H1 (cell line): Measurements from ENCODE around the gene NUAK1. TPM values are rescaled to one million over a fixed set of nuclear protein-coding genes. Genes with fewer than 3 reads are reported as not detected.

Source experiments
- CTCF ChIA-PET: fragments of 300-600 bp; sonication (Branson Sonifier 250); formaldehyde crosslinking; loops from one replicate; lab custom pipeline; 2021; ENCODE audit not compliant: partially characterized antibody; lab: Charles Lee
- POLR2A ChIA-PET: fragments of 300-600 bp; sonication (Branson Sonifier 250); formaldehyde crosslinking; loops from one replicate; lab custom pipeline; 2021; ENCODE audit warnings: inconsistent platforms; ENCODE audit not compliant: partially characterized antibody; lab: Charles Lee
- DNase-seq, 2 experiments: peaks; one replicate each; pipeline versions ENCODE4 v3.0.0 to v3.0.0-alpha.2; 2010 to 2022; ENCODE audit warnings: low spot score in 2 of 2, low read depth in 1 of 2, mixed read lengths in 1 of 2
- FAIRE-seq: peaks from 2 replicates; lab custom pipeline; 2011; peaks lifted over from hg19 to GRCh38; lab: Jason Lieb, UNC
- H2AFZ ChIP-seq: 2 replicates; pipeline ENCODE4 v1.8.1; 2012; ENCODE audit warnings: low read length, inconsistent platforms
- H2AK5ac ChIP-seq: 2 replicates; pipeline ENCODE4 v1.6.1; 2013; ENCODE audit warnings: low read depth, low read length
- H2BK120ac ChIP-seq: replicated peaks from 2 replicates; pipeline ENCODE3; 2013; ENCODE audit warnings: low read depth, low read length, inconsistent platforms
- H2BK12ac ChIP-seq: 2 replicates; pipeline ENCODE4 v1.6.1; 2013; ENCODE audit warnings: low read depth, low read length
- H2BK15ac ChIP-seq: 2 replicates; pipeline ENCODE4 v1.6.1; 2013; ENCODE audit warnings: low read length
- H2BK20ac ChIP-seq: 2 replicates; pipeline ENCODE4 v1.6.1; 2013; ENCODE audit warnings: low read length
- H2BK5ac ChIP-seq: 2 replicates; pipeline ENCODE4 v1.6.1; 2013; ENCODE audit warnings: low read depth, low read length
- H3K14ac ChIP-seq: 2 replicates; pipeline ENCODE4 v1.6.1; 2013; ENCODE audit warnings: inconsistent platforms; ENCODE audit not compliant: insufficient read length
- H3K18ac ChIP-seq: 2 replicates; pipeline ENCODE4 v1.6.1; 2013; ENCODE audit warnings: low read length; ENCODE audit errors: extremely low read depth
- H3K23ac ChIP-seq: 2 replicates; pipeline ENCODE4 v1.6.1; 2013; ENCODE audit warnings: inconsistent platforms; ENCODE audit not compliant: insufficient read length
- H3K23me2 ChIP-seq: 2 replicates; pipeline ENCODE4 v1.6.1; 2013; ENCODE audit warnings: low read depth, low read length
- H3K27ac ChIP-seq: 2 replicates; pipeline ENCODE4 v1.6.1; 2011; ENCODE audit warnings: low read depth, low read length, inconsistent platforms
- H3K27me3 ChIP-seq, 4 experiments: replicated peaks in 1 of 4; 1 replicate in 1 of 4; 2 replicates in 3 of 4; pipeline versions ENCODE4 v1.6.1 to v1.8.1; 2011 to 2013; ENCODE audit warnings: low read length in 3 of 4, mild to moderate bottlenecking in 3 of 4, inconsistent platforms in 2 of 4, mixed read lengths in 2 of 4, moderate library complexity in 1 of 4; ENCODE audit not compliant: control insufficient read depth in 3 of 4, insufficient read depth in 3 of 4; ENCODE audit errors: extremely low read depth in 1 of 4
- H3K36me3 ChIP-seq, 4 experiments: 2 replicates each; pipeline versions ENCODE4 v1.6.1 to v1.8.1; 2011 to 2013; ENCODE audit warnings: mild to moderate bottlenecking in 4 of 4, low read length in 3 of 4, moderate library complexity in 2 of 4, control low read depth in 1 of 4, inconsistent platforms in 1 of 4; ENCODE audit not compliant: insufficient read depth in 4 of 4, control insufficient read depth in 2 of 4
- H3K4ac ChIP-seq: replicated peaks from 2 replicates; pipeline ENCODE3; 2013; ENCODE audit warnings: low read length, low read depth, mixed read lengths, inconsistent platforms; ENCODE audit not compliant: insufficient read length
- H3K4me1 ChIP-seq, 4 experiments: replicated peaks in 1 of 4; 1 replicate in 1 of 4; 2 replicates in 3 of 4; pipeline versions ENCODE4 v1.6.1 to v1.8.1; 2011 to 2013; ENCODE audit warnings: low read length in 3 of 4, inconsistent platforms in 2 of 4, mixed read lengths in 1 of 4; ENCODE audit not compliant: insufficient read depth in 4 of 4, control insufficient read depth in 3 of 4
- H3K4me2 ChIP-seq, 2 experiments: 2 replicates each; pipeline versions ENCODE4 v1.6.1 to v1.8.1; 2011 to 2013; ENCODE audit warnings: low read depth in 2 of 2, low read length in 2 of 2, control low read depth in 1 of 2, inconsistent platforms in 1 of 2, mild to moderate bottlenecking in 1 of 2; ENCODE audit not compliant: insufficient read depth in 1 of 2
- H3K4me3 ChIP-seq, 4 experiments: fragments of 200-600, 300-600 bp in 1 of 4; sonication (generic), shearing (Covaris generic), sonication (Bioruptor Twin) in 1 of 4; 2 replicates each; pipeline versions ENCODE4 v1.5.1 to v1.8.1; 2011 to 2016; ENCODE audit warnings: low read length in 4 of 4, low read depth in 3 of 4, control low read depth in 2 of 4, inconsistent platforms in 2 of 4, mild to moderate bottlenecking in 2 of 4, mixed read lengths in 1 of 4, moderate library complexity in 1 of 4; ENCODE audit not compliant: insufficient read depth in 2 of 4; ENCODE audit errors: extremely low read depth in 1 of 4
- H3K56ac ChIP-seq: replicated peaks from 2 replicates; pipeline ENCODE3; 2013; ENCODE audit warnings: low read depth, mild to moderate bottlenecking, mixed read lengths, low read length, inconsistent platforms; ENCODE audit not compliant: insufficient read length
- H3K79me1 ChIP-seq: 2 replicates; pipeline ENCODE4 v1.6.1; 2013; ENCODE audit warnings: low read depth, low read length, control low read depth
- H3K79me2 ChIP-seq, 2 experiments: 2 replicates each; pipeline versions ENCODE4 v1.6.1 to v1.8.1; 2012 to 2013; ENCODE audit warnings: low read length in 2 of 2, mild to moderate bottlenecking in 2 of 2, inconsistent platforms in 1 of 2; ENCODE audit not compliant: insufficient read depth in 2 of 2, control insufficient read depth in 1 of 2
- H3K9ac ChIP-seq, 4 experiments: replicated peaks in 1 of 4; 1 replicate in 1 of 4; 2 replicates in 3 of 4; pipeline versions ENCODE4 v1.6.1 to v1.8.1; 2011 to 2013; ENCODE audit warnings: low read depth in 3 of 4, low read length in 3 of 4, control low read depth in 2 of 4, mild to moderate bottlenecking in 2 of 4, moderate library complexity in 2 of 4, inconsistent platforms in 1 of 4; ENCODE audit errors: extremely low read depth in 1 of 4
- H3K9me3 ChIP-seq, 2 experiments: 2 replicates each; pipeline versions ENCODE4 v1.6.1 to v1.8.1; 2012 to 2013; ENCODE audit warnings: mild to moderate bottlenecking in 2 of 2, moderate library complexity in 2 of 2, control low read depth in 1 of 2, inconsistent platforms in 1 of 2, low read depth in 1 of 2, low read length in 1 of 2, mixed read lengths in 1 of 2; ENCODE audit not compliant: insufficient read depth in 2 of 2
- H4K20me1 ChIP-seq, 2 experiments: replicated peaks in 1 of 2; 2 replicates each; pipeline versions ENCODE3 to v1.8.1; 2011 to 2013; ENCODE audit warnings: inconsistent platforms in 2 of 2, low read length in 2 of 2, mild to moderate bottlenecking in 1 of 2; ENCODE audit not compliant: insufficient read depth in 2 of 2, control insufficient read depth in 1 of 2
- H4K5ac ChIP-seq: 2 replicates; pipeline ENCODE4 v1.6.1; 2013; ENCODE audit warnings: low read length, low read depth, mixed read lengths, inconsistent platforms; ENCODE audit not compliant: insufficient read length
- H4K8ac ChIP-seq: 2 replicates; pipeline ENCODE4 v1.8.0; 2013; ENCODE audit warnings: mild to moderate bottlenecking, moderate library complexity, low read length, inconsistent platforms; ENCODE audit not compliant: insufficient read depth; ENCODE audit errors: extremely low read depth
- H4K91ac ChIP-seq: replicated peaks from 2 replicates; pipeline ENCODE3; 2013; ENCODE audit warnings: low read length, mixed read lengths, inconsistent platforms; ENCODE audit not compliant: insufficient read length
- CBX8 ChIP-seq: fragments of 300-800, 300-1000 bp; sonication (generic); IDR thresholded peaks from 2 replicates; pipeline ENCODE4 v1.7.1; 2016; ENCODE audit warnings: low read depth, low read length, borderline replicate concordance
- HDAC2 ChIP-seq, 2 experiments: fragments of 300-600 bp in 1 of 2; sonication (generic) in 1 of 2; IDR thresholded peaks; 2 replicates each; pipeline ENCODE4 v1.6.1; 2011 to 2012; ENCODE audit warnings: low read depth in 2 of 2, low read length in 2 of 2, mild to moderate bottlenecking in 2 of 2, moderate library complexity in 2 of 2, borderline replicate concordance in 1 of 2, inconsistent platforms in 1 of 2
- NRF1 ChIP-seq: IDR thresholded peaks from 2 replicates; pipeline ENCODE4 v1.6.1; 2011; ENCODE audit warnings: mild to moderate bottlenecking, low read depth, low read length, improper control_type of control experiment
- POU5F1 ChIP-seq: IDR thresholded peaks from 2 replicates; pipeline ENCODE4 v1.6.1; 2011; ENCODE audit warnings: low read depth, mild to moderate bottlenecking, low read length, moderate library complexity
- RXRA ChIP-seq: IDR thresholded peaks from 2 replicates; pipeline ENCODE4 v1.6.1; 2011; ENCODE audit warnings: low read depth, mild to moderate bottlenecking, low read length, moderate library complexity; ENCODE audit not compliant: insufficient read depth
- SP4 ChIP-seq: IDR thresholded peaks from 2 replicates; pipeline ENCODE4 v1.6.1; 2012; ENCODE audit warnings: low read length, inconsistent platforms
- TCF12 ChIP-seq: IDR thresholded peaks from 2 replicates; pipeline ENCODE4 v1.6.1; 2011; ENCODE audit warnings: low read depth, mild to moderate bottlenecking, low read length
- WGBS, 2 experiments: shearing (Covaris generic) in 1 of 2; methylation state at CpG; one replicate each; pipeline versions ENCODE4 v1.1.6 to v1.1.7; 2013 to 2015; ENCODE audit warnings: low lambda C conversion rate in 2 of 2, mixed read lengths in 2 of 2, inconsistent platforms in 1 of 2, low coverage in 1 of 2, missing lambda C conversion rate in 1 of 2; ENCODE audit not compliant: insufficient replicate concordance in 2 of 2, insufficient coverage in 1 of 2, insufficient read length in 1 of 2; ENCODE audit errors: extremely low coverage in 1 of 2, missing lambda C conversion rate in 1 of 2; 5-methylcytosine and 5-hydroxymethylcytosine counted together
- polyA plus RNA-seq, 7 experiments: library from polyadenylated mRNA; depleted of rRNA in 3 of 7; stranded (reverse) in 5 of 7; unstranded in 2 of 7; fragments of >200 nt in 5 of 7; fragments of 200-250 nt in 2 of 7; gene quantifications; 1 replicate in 5 of 7; 2 replicates in 1 of 7; 4 replicates in 1 of 7; pipeline versions ENCODE4 v1.2.1 to v1.2.3, GENCODE V29; 2011 to 2013; ENCODE audit warnings: missing spikeins in 2 of 7, mixed read lengths in 2 of 7
- total RNA-seq: library from RNA; stranded (reverse); fragmentation: NEBNext Ultra II Directional; extraction: Animal tissue kit (Norgen Biotek cat#: 25700); gene quantifications from 2 replicates; pipeline ENCODE4 v1.2.1, GENCODE V29; 2021
- TF ChIP-seq, protein P1 (sequence below): IDR thresholded peaks from 2 replicates; pipeline ENCODE4 v1.6.1; 2012; ENCODE audit warnings: inconsistent platforms
- TF ChIP-seq, protein P2 (sequence below): IDR thresholded peaks from 2 replicates; pipeline ENCODE4 v1.6.1; 2012; ENCODE audit warnings: low read length, inconsistent platforms

The NUAK1 gene
- total and polyA plus RNA-seq, 2 of the 8 experiments (the other 6 are each of a cell fraction or from before 2014, with no cell fraction given) = 6.7 to 18.2 TPM

GRCh38 chr12:106066051-106066705, 72.6 kb downstream of the NUAK1 start:
- Histone ChIP-seq H2AK5ac (no peak overlapping the region), H3K27me3 (no peaks in the 10 kb centered on the region), H3K4me2 (no peak overlapping the region), H3K9me3 (no peaks in the 10 kb centered on the region), H2BK5ac (no peak overlapping the region), H2BK12ac (no peak overlapping the region), H4K8ac (no peak overlapping the region), H2BK120ac (no peak overlapping the region), H2BK15ac (no peak overlapping the region), H4K20me1 (peaks cover 0 to 2% of the 10 kb centered on the region in 2 experiments), H4K5ac (no peak overlapping the region), H3K56ac (no peak overlapping the region), H2BK20ac (no peak overlapping the region), H3K23me2 (no peaks in the 10 kb centered on the region), H4K91ac (no peak overlapping the region), H3K36me3 (peaks cover 0 to 27% (median 15%) of the 10 kb centered on the region in 4 experiments; a peak in 5 of 8 replicates), H3K14ac (no peak overlapping the region), H2AFZ (no peak overlapping the region), H3K4me1 (peaks cover 0 to 8% (median 2%) of the 10 kb centered on the region in 4 experiments; a peak in 3 of 7 replicates), H3K18ac (no peak overlapping the region), H3K27ac (no peak overlapping the region), H3K79me2 (no peaks in the 10 kb centered on the region), H3K23ac (no peak overlapping the region), H3K4ac (no peak overlapping the region), H3K4me3 (no peak overlapping the region), H3K9ac (no peak overlapping the region), H3K79me1 (no peaks in the 10 kb centered on the region)
- no peak for FAIRE-seq
- WGBS, 2 experiments = 76% methylated on average over 6 of the region's 6 CpGs; no CpG with 5 or more reads in 1 of the 2 experiments
- CTCF ChIA-PET = interaction anchor here (1.4 kb wide), 1 partner anchor 67 kb away, joined by 3 read pairs; no protein-coding TSS in a partner anchor
- POLR2A ChIA-PET = interaction anchor here (0.9 kb wide), 1 partner anchor 19 kb away, joined by 3 read pairs; no protein-coding TSS in a partner anchor
- DNase-seq = no peak
- no peak for TF ChIP-seq RXRA
- TF ChIP-seq CBX8 = no peak
- no peak for TF ChIP-seq HDAC2 (IDR thresholded peaks at IDR 0.05; ENCODE audit: borderline replicate concordance in 1 of 2, low read depth in 2 of 2, low read length in 2 of 2)
- TF ChIP-seq TCF12 = no peak
- TF ChIP-seq NRF1 = no peak
- TF ChIP-seq SP4 = no peak
- TF ChIP-seq, protein P1, sequence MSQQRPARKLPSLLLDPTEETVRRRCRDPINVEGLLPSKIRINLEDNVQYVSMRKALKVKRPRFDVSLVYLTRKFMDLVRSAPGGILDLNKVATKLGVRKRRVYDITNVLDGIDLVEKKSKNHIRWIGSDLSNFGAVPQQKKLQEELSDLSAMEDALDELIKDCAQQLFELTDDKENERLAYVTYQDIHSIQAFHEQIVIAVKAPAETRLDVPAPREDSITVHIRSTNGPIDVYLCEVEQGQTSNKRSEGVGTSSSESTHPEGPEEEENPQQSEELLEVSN = no peak
- TF ChIP-seq, protein P2, sequence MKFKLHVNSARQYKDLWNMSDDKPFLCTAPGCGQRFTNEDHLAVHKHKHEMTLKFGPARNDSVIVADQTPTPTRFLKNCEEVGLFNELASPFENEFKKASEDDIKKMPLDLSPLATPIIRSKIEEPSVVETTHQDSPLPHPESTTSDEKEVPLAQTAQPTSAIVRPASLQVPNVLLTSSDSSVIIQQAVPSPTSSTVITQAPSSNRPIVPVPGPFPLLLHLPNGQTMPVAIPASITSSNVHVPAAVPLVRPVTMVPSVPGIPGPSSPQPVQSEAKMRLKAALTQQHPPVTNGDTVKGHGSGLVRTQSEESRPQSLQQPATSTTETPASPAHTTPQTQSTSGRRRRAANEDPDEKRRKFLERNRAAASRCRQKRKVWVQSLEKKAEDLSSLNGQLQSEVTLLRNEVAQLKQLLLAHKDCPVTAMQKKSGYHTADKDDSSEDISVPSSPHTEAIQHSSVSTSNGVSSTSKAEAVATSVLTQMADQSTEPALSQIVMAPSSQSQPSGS = no peak
- no peak for TF ChIP-seq POU5F1
